OCI-LY7 (cell line): Measurements from ENCODE around the gene AKT1. TPM values are rescaled to one million over a fixed set of nuclear protein-coding genes. Genes with fewer than 3 reads are reported as not detected.

Experiments
- BruUV-seq: library from RNA; stranded (reverse); fragments of 400-500 nt; replicated peaks from 2 replicates; lab custom pipeline; 2021; lab: Mats Ljungman, UMichigan
- CTCF ChIA-PET: fragments of 300-600 bp; sonication (Branson Sonifier 250); formaldehyde crosslinking; loops from one replicate; lab custom pipeline; 2022; ENCODE audit warnings: antibody characterized with exemption; ENCODE audit not compliant: unreplicated experiment; lab: Charles Lee
- POLR2A ChIA-PET: fragments of 300-600 bp; sonication (Branson Sonifier 250); formaldehyde crosslinking; loops from one replicate; lab custom pipeline; 2022; ENCODE audit warnings: antibody characterized with exemption; lab: Charles Lee
- DNase-seq: peaks from one replicate; pipeline ENCODE4 v3.0.0-alpha.2; 2015; ENCODE audit warnings: low spot score
- H2AFZ ChIP-seq: fragments of 200-600 bp; sonication (generic), shearing (Covaris generic); 2 replicates; pipeline ENCODE4 v1.6.1; 2014; ENCODE audit warnings: mild to moderate bottlenecking, antibody characterized with exemption, low read length, moderate library complexity
- H3K27ac ChIP-seq: fragments of 200-600 bp; sonication (generic); 2 replicates; pipeline ENCODE4 v1.5.1; 2014; ENCODE audit warnings: mixed run types, low read depth, mild to moderate bottlenecking, moderate library complexity, low read length, inconsistent platforms; ENCODE audit not compliant: poor library complexity, severe bottlenecking
- H3K36me3 ChIP-seq: fragments of 200-600 bp; sonication (generic); 2 replicates; pipeline ENCODE4 v1.6.1; 2014; ENCODE audit warnings: mild to moderate bottlenecking, antibody characterized with exemption, low read length, moderate library complexity, mixed read lengths; ENCODE audit not compliant: insufficient read depth
- H3K4me1 ChIP-seq: fragments of 200-600 bp; sonication (generic); 2 replicates; pipeline ENCODE4 v1.5.1; 2014; ENCODE audit warnings: mild to moderate bottlenecking, low read length; ENCODE audit not compliant: insufficient read depth, poor library complexity, severe bottlenecking
- H3K4me2 ChIP-seq: fragments of 200-600 bp; sonication (generic); 2 replicates; pipeline ENCODE4 v1.6.1; 2014; ENCODE audit warnings: mild to moderate bottlenecking, low read length
- H3K4me3 ChIP-seq: fragments of 200-600 bp; sonication (generic); 2 replicates; pipeline ENCODE4 v1.5.1; 2014; ENCODE audit warnings: mild to moderate bottlenecking, low read depth, low read length; ENCODE audit not compliant: poor library complexity, severe bottlenecking
- H3K79me2 ChIP-seq: fragments of 200-600 bp; sonication (generic); 2 replicates; pipeline ENCODE4 v1.6.1; 2016; ENCODE audit warnings: low read depth, mild to moderate bottlenecking, low read length, moderate library complexity, mixed read lengths; ENCODE audit not compliant: insufficient read depth
- H3K9me2 ChIP-seq: fragments of 200-600 bp; sonication (generic); 2 replicates; pipeline ENCODE4 v1.6.1; 2016; ENCODE audit warnings: mild to moderate bottlenecking, low read length, mixed read lengths; ENCODE audit not compliant: insufficient read depth
- H3K9me3 ChIP-seq: fragments of 200-600 bp; sonication (generic); 2 replicates; pipeline ENCODE4 v1.6.1; 2014; ENCODE audit warnings: mild to moderate bottlenecking, mixed run types, low read length, mixed read lengths
- H4K20me1 ChIP-seq: fragments of 200-600 bp; sonication (generic); 2 replicates; pipeline ENCODE4 v1.6.1; 2014; ENCODE audit warnings: mild to moderate bottlenecking, antibody characterized with exemption, low read length, moderate library complexity, mixed read lengths; ENCODE audit not compliant: insufficient read depth
- EZH2phosphoT487 ChIP-seq: fragments of 200-600 bp; sonication (generic); IDR thresholded peaks from 2 replicates; pipeline ENCODE4 v1.6.1; 2018; ENCODE audit warnings: low read depth, borderline replicate concordance, mild to moderate bottlenecking, mixed run types, antibody characterized with exemption, low read length, moderate library complexity, mixed read lengths
- intact Hi-C: fragments of 100-400 bp; cut with micrococcal nuclease; formaldehyde crosslinking; loops from one replicate; pipeline ENCODE4 v1.10.0; 2022; ENCODE audit not compliant: unreplicated experiment
- total RNA-seq, 2 experiments: library from RNA; depleted of rRNA in 1 of 2; stranded (reverse); fragments of >200 nt in 1 of 2; shearing (Covaris generic) in 1 of 2; gene quantifications; 2 replicates each; pipeline ENCODE4 v1.2.3, GENCODE V29; 2014 to 2022
- TF ChIP-seq, protein P1 (sequence below): fragments of 200-600 bp; sonication (generic); conservative IDR thresholded peaks from 2 replicates; pipeline ENCODE4 v1.5.1; 2014; ENCODE audit warnings: mild to moderate bottlenecking, antibody characterized with exemption, low read length, moderate library complexity, mixed read lengths

The AKT1 gene
- total RNA-seq, 2 experiments from 2014 or later = 75.4 to 108 TPM

DNA sequence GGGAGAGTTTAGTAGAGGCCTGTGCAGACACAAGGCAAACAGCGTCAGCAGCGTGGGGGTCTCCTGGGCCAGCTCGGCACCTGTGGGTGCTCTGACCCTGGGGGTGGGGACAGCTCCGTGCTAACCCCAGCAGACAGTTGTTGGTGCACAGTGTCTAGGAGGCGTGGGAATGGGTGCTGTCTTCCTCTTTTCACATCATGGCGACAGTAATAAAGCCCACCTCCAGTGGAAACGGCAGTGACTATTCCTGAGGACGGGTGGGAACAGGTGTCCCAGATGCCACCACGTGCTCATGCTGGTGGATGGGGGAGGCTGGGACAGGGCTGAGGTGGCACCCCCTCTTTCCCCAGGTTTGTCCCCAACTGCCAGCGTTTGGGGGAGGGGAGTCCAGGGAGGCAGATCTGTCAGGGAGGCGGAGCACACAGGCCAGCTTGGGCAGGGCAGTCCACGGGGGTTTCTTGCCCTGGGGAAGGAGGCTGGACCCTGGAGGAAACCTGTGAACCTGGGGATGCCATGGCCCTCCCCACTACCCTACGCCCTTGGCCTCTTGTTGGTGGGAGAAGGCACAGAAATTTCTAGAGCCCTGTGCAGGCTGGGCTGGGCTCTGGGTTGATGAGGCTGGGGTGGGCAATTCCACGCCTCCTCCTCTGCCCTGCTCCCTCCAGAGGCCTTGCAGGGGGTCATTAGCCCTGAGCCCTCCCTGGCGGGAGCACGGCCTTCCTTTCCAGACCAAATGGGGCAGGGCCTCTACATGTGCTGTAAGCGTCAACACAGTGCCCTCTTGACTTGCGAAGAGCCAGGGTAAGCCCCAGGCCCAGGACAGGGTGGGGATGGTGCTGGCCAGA lies 9.2 kb upstream of the AKT1 start:
- DNase-seq = no peak
- no peak overlapping the region for H2AFZ ChIP-seq
- no peaks in the 10 kb centered on the region for H3K9me2 ChIP-seq
- POLR2A ChIA-PET = interaction anchor here (0.9 kb wide), 1 partner anchor 56 kb away, joined by 5 read pairs; no protein-coding TSS in a partner anchor
- no peaks in the 10 kb centered on the region for H3K36me3 ChIP-seq
- H3K4me3 ChIP-seq = no peak overlapping the region
- H3K9me3 ChIP-seq = no peaks in the 10 kb centered on the region
- H3K27ac ChIP-seq = no peak overlapping the region
- TF ChIP-seq, protein P1, sequence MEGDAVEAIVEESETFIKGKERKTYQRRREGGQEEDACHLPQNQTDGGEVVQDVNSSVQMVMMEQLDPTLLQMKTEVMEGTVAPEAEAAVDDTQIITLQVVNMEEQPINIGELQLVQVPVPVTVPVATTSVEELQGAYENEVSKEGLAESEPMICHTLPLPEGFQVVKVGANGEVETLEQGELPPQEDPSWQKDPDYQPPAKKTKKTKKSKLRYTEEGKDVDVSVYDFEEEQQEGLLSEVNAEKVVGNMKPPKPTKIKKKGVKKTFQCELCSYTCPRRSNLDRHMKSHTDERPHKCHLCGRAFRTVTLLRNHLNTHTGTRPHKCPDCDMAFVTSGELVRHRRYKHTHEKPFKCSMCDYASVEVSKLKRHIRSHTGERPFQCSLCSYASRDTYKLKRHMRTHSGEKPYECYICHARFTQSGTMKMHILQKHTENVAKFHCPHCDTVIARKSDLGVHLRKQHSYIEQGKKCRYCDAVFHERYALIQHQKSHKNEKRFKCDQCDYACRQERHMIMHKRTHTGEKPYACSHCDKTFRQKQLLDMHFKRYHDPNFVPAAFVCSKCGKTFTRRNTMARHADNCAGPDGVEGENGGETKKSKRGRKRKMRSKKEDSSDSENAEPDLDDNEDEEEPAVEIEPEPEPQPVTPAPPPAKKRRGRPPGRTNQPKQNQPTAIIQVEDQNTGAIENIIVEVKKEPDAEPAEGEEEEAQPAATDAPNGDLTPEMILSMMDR = no peak
- H3K79me2 ChIP-seq = no peaks in the 10 kb centered on the region
- H4K20me1 ChIP-seq = no peaks in the 10 kb centered on the region
- no TSS peak for BruUV-seq
- peak overlapping the region; percentile 23; the same call in 1 of the 2 replicates for H3K4me2 ChIP-seq
- intact Hi-C loops = no loop called here
- CTCF ChIA-PET = no interaction called here
- peaks cover 22% of the 10 kb centered on the region for H3K4me1 ChIP-seq

DNA sequence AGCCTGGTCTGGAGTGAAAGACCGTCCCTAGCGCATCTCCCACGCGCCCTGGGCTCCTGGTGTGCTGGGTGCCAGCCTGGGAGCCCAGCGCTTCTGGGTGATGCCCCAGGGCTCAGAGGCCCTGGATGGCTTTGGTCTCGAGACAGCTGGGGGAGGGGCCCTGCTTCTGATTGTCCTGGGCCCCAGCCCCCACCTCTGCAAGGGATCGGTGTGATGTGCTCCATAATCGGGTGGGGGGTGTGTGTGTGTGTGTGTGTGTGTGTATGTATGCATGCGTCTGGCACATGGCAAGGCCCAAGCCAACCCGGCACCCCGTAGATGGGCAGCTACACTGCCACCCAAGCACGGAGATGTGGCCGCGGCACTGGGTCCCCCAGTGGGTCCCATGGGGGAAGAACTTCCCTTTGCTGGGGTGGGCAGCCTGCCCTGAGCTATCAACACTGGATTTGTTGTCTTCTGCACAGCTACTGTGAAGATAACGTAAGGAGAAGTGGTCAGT lies 8.4 kb upstream of the AKT1 start:
- no peaks in the 10 kb centered on the region for H3K79me2 ChIP-seq
- no peak overlapping the region for H3K4me3 ChIP-seq
- DNase-seq = no peak
- H2AFZ ChIP-seq = no peak overlapping the region
- no peak for TF ChIP-seq EZH2phosphoT487
- TF ChIP-seq, protein P1 = no peak
- peaks cover 22% of the 10 kb centered on the region for H3K4me1 ChIP-seq
- H3K36me3 ChIP-seq = no peaks in the 10 kb centered on the region
- POLR2A ChIA-PET = interaction anchor here (0.9 kb wide), 1 partner anchor 55 kb away, joined by 5 read pairs; no protein-coding TSS in a partner anchor
- no peak overlapping the region for H3K27ac ChIP-seq
- no peaks in the 10 kb centered on the region for H3K9me2 ChIP-seq
- CTCF ChIA-PET = no interaction called here
- intact Hi-C loops = no loop called here
- no peaks in the 10 kb centered on the region for H3K9me3 ChIP-seq
- no TSS peak for BruUV-seq
- H3K4me2 ChIP-seq = peak overlapping the region; percentile 23; the same call in 1 of the 2 replicates
- no peaks in the 10 kb centered on the region for H4K20me1 ChIP-seq
